KMS-11 (cell line): ENCODE results near the gene ZNF507.

Experiments used
- H2AFZ ChIP-seq: fragments of 200-600 bp; sonication (generic); 2 replicates; pipeline ENCODE4 v1.6.1; 2016; ENCODE audit warnings: antibody characterized with exemption, mixed run types, low read depth
- H3K27ac ChIP-seq: fragments of 200-600 bp; sonication (generic); 2 replicates; pipeline ENCODE4 v1.6.1; 2016; ENCODE audit warnings: mild to moderate bottlenecking, mixed run types
- H3K27me3 ChIP-seq: fragments of 200-600 bp; sonication (generic); 2 replicates; pipeline ENCODE4 v1.6.1; 2017; ENCODE audit warnings: mild to moderate bottlenecking, low read depth, mixed run types, moderate library complexity; ENCODE audit not compliant: insufficient read depth
- H3K36me3 ChIP-seq: fragments of 200-600 bp; sonication (generic); 2 replicates; pipeline ENCODE4 v1.6.1; 2017; ENCODE audit warnings: mild to moderate bottlenecking, mixed run types; ENCODE audit not compliant: insufficient read depth
- H3K4me1 ChIP-seq: fragments of 200-600 bp; sonication (generic); 2 replicates; pipeline ENCODE4 v1.6.1; 2016; ENCODE audit warnings: mild to moderate bottlenecking, low read depth, mixed run types; ENCODE audit not compliant: poor library complexity, severe bottlenecking
- H3K4me2 ChIP-seq: fragments of 200-600 bp; sonication (generic); 2 replicates; pipeline ENCODE4 v1.7.0; 2016; ENCODE audit warnings: mild to moderate bottlenecking, mixed run types
- H3K4me3 ChIP-seq: fragments of 200-600 bp; sonication (generic); IDR thresholded peaks from 2 replicates; pipeline ENCODE4 v1.6.1; 2017; ENCODE audit warnings: low read depth, low read length, mixed read lengths; ENCODE audit not compliant: insufficient read depth
- H3K79me2 ChIP-seq: fragments of 200-600 bp; sonication (generic); 2 replicates; pipeline ENCODE4 v1.6.1; 2016; ENCODE audit warnings: low read depth, mixed run types; ENCODE audit not compliant: insufficient read depth
- H3K9ac ChIP-seq: fragments of 200-600 bp; sonication (generic); 2 replicates; pipeline ENCODE4 v1.6.1; 2016; ENCODE audit warnings: mild to moderate bottlenecking, mixed run types
- H4K20me1 ChIP-seq: fragments of 200-600 bp; sonication (generic); 2 replicates; pipeline ENCODE4 v1.6.1; 2016; ENCODE audit warnings: mild to moderate bottlenecking, mixed run types; ENCODE audit not compliant: insufficient read depth
- CTCF ChIP-seq: fragments of 200-600 bp; sonication (generic); conservative IDR thresholded peaks from 2 replicates; pipeline ENCODE4 v1.6.1; 2017; ENCODE audit warnings: low read depth, mild to moderate bottlenecking, antibody characterized with exemption, low read length, moderate library complexity, mixed read lengths

The ZNF507 gene

GRCh38 chr19:32342695-32343094, 2.7 kb upstream of the ZNF507 start:
- no peak overlapping the region for H3K27ac ChIP-seq
- H4K20me1 ChIP-seq: no peaks in the 10 kb centered on the region
- H3K4me2 ChIP-seq: no peak overlapping the region
- peaks cover 23% of the 10 kb centered on the region for H3K79me2 ChIP-seq
- no peaks in the 10 kb centered on the region for H3K36me3 ChIP-seq
- H3K4me3 ChIP-seq: no peak overlapping the region
- H2AFZ ChIP-seq: no peak overlapping the region
- H3K9ac ChIP-seq: no peak overlapping the region
- H3K4me1 ChIP-seq: peaks cover 13% of the 10 kb centered on the region
- TF ChIP-seq CTCF: no peak
- H3K27me3 ChIP-seq: no peaks in the 10 kb centered on the region

- no peaks in the 10 kb centered on the region for H3K27me3 ChIP-seq
- H3K4me3 ChIP-seq: no peak overlapping the region
- no peak overlapping the region for H2AFZ ChIP-seq
- no peaks in the 10 kb centered on the region; the same call in 1 of the 2 replicates for H3K36me3 ChIP-seq
- no peaks in the 10 kb centered on the region for H4K20me1 ChIP-seq
- peaks cover 33% of the 10 kb centered on the region for H3K79me2 ChIP-seq
- no peak overlapping the region for H3K4me2 ChIP-seq
- no peak overlapping the region for H3K9ac ChIP-seq
- no peak for TF ChIP-seq CTCF
- peaks cover 14% of the 10 kb centered on the region for H3K4me1 ChIP-seq
- no peak overlapping the region for H3K27ac ChIP-seq
Measured at GRCh38 chr19:32343550-32344262, 1.7 kb upstream of the ZNF507 start.

GRCh38 chr19:32346901-32347300, 1.5 kb downstream of the ZNF507 start:
- H3K4me1 ChIP-seq: peaks cover 23% of the 10 kb centered on the region
- H2AFZ ChIP-seq: no peak overlapping the region; the same call in 1 of the 2 replicates
- H3K79me2 ChIP-seq: peaks cover 55% of the 10 kb centered on the region
- H3K36me3 ChIP-seq: peaks cover 5% of the 10 kb centered on the region; the same call in 1 of the 2 replicates
- peak overlapping the region; percentile 89 for H3K4me2 ChIP-seq
- peak overlapping the region; percentile 98; the same call in 1 of the 2 replicates for H3K9ac ChIP-seq
- no peaks in the 10 kb centered on the region for H3K27me3 ChIP-seq
- H4K20me1 ChIP-seq: no peaks in the 10 kb centered on the region
- H3K4me3 ChIP-seq: peak overlapping the region; percentile 56
- H3K27ac ChIP-seq: no peak overlapping the region; the same call in 1 of the 2 replicates
- no peak for TF ChIP-seq CTCF

- Histone ChIP-seq H3K4me2 (peak overlapping the region; percentile 89; the same call in 1 of the 2 replicates), H2AFZ (no peak overlapping the region), H3K27me3 (no peaks in the 10 kb centered on the region), H3K27ac (no peak overlapping the region), H3K79me2 (peaks cover 55% of the 10 kb centered on the region), H3K4me1 (peaks cover 27% of the 10 kb centered on the region), H3K36me3 (peaks cover 12% of the 10 kb centered on the region; the same call in 1 of the 2 replicates), H3K9ac (no peak overlapping the region), H3K4me3 (no peak overlapping the region), H4K20me1 (no peaks in the 10 kb centered on the region)
- no peak for TF ChIP-seq CTCF
Measured at GRCh38 chr19:32347573-32347972, 2.2 kb downstream of the ZNF507 start.
